CD4-positive, alpha-beta T cell treated with Interleukin-10 for 1 hour (primary cell): Measurements from ENCODE around the gene VPS33B.
"Not testable (repeated sequence)": the region's sequence is repeated elsewhere in the genome, so short reads cannot be mapped to it uniquely, and the experiment has no call there.

Experiments used
- DNase-seq: peaks from one replicate; pipeline ENCODE4 v3.0.0-alpha.2; 2020

VPS33B gene

GRCh38 chr15:91022075-91022831 lies at the start of gene VPS33B:
Gene VPS33B, minus strand, starts transcription at chr15:91022594. Its CDS starts 345 bp downstream, at chr15:91022249.
- peak; percentile 87 for DNase-seq

GRCh38 chr15:91072161-91072560 lies 49.8 kb upstream of the VPS33B start:
- no peak for DNase-seq

GRCh38 chr15:91070872-91071271 lies 48.5 kb upstream of the VPS33B start:
- DNase-seq = no peak

- no peak for DNase-seq
These were observed 46.6 kb upstream of the VPS33B start for GRCh38 chr15:91068966-91069365.

- no peak for DNase-seq
These were observed 46.0 kb upstream of the VPS33B start for GRCh38 chr15:91068436-91068835.

DNA sequence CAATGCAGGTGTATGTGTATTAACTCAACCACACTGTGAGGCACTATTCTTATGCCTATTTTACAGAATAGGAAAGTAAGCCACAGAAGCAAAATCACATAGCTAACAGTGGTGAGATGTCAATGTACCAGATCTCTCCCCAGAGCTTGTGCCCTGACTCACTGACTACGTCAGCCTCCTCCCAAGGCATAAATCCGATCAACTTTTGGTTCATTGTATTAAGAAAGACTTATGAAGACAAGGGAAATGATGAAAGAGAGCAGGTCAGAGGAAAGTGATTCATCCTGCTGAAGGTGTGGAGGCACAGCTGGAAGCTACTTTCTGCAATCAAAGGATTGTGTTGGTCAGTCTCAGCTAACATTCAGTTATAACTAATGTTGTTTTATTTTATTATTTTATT lies 44.6 kb upstream of the VPS33B start:
- DNase-seq = no peak

- DNase-seq = no peak
These were observed 43.1 kb upstream of the VPS33B start for GRCh38 chr15:91065505-91065904.

GRCh38 chr15:91061997-91062396 lies 39.6 kb upstream of the VPS33B start:
- no peak for DNase-seq

DNA sequence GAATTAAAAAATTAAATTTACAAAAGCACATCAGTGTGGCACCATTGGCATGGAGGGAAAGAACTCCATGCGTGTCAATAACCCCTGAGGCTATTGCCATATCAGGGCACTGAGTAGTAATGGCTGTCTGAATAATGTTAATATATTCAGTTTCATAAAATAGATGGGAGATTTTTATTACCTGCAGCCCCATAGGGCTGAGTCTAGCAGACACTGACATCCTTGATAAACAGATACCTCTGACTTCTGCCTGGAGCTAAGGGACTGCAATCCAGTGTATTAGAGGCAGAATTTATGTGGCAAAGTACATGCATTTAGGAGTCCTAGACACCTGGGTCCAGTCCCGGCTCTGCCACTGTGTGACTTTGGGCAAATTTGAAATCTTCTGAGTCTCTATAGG lies 38.8 kb upstream of the VPS33B start:
- DNase-seq = no peak

GRCh38 chr15:91055548-91056331 lies 33.3 kb upstream of the VPS33B start:
- peak; percentile 45 for DNase-seq

DNA sequence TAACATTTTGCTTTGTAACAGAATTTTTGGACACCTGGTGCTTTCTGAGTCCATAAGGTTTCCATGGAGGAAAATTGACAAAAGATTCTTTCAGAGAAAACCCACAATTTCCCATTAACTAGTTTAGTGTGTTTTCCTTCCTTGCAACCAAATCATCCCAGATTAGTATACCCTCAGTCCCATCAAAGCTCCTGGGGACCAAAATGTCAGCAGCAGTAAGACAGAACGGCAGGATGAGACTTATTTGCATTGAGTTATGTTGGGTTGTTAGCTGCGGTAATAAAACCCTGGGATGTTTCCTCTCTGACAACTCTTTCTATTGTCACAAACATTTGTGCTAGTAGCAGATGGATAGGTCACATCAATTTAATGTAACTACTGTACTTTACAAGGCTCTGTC lies 32.4 kb upstream of the VPS33B start:
- DNase-seq = no peak

GRCh38 chr15:91051248-91051647 lies 28.9 kb upstream of the VPS33B start:
- no peak for DNase-seq

GRCh38 chr15:91050128-91050455 lies 27.7 kb upstream of the VPS33B start:
- DNase-seq = no peak

DNA sequence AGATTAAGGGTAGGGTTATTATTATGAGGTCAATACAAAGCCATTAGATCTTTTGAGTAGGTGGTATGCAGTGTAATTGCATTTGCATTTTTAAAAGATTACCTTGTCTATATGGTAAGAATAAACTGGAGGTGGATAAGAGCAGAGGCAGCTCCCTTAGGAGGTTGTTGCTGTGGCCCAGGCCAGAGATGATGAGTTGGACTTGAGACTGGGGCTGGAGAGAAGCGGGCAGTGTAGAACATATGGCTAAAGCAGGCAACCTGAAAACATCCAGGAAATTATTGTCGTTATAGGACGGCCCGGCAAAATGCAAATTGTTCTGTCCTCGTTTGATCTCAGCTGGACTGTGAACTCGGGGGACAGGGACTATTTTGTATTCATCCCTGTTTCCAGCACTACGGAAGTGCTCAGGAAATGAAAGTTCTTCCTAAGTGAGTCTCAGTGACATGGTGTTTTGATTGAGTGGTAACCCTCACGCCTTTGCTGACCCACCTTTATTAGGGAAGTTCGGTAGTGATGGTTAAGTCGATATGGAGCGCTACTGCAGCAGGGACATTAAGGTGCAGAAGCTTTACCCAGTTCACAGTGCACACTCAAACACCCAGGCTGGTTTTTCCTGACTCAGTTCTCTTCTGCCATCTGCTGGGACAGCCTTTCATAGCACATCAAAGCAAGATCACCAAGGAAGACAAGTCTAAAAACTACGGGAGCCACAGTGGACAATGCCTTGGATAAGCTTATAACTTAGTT lies 27.2 kb upstream of the VPS33B start:
- DNase-seq = peak; percentile 76

- DNase-seq = peak; percentile 22
These were observed 25.3 kb upstream of the VPS33B start for GRCh38 chr15:91047545-91048199.

- DNase-seq = not testable (repeated sequence)
These were observed 23.7 kb upstream of the VPS33B start for GRCh38 chr15:91046056-91046455.

GRCh38 chr15:91045065-91045464 lies 22.7 kb upstream of the VPS33B start:
- DNase-seq = no peak

GRCh38 chr15:91043202-91043874 lies 20.9 kb upstream of the VPS33B start:
- no peak for DNase-seq

DNA sequence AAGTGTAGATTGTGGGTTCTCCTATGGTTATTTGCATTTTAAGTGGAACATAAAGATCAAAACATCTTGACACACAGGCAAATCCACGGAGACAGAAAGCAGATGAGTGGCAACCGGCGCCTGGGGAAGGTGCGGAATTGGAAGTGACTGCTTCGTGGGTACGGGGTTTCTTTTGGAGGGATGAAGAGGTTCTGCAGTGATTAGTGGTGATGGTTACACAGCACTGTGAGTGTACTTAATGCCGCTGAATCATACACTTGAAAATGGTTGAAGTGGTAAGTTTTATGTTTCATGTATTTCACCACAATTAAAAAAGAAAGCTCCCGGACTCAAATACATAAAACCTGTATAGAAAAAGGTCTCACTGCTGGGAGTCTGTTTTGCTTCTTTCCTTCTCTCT lies 18.5 kb upstream of the VPS33B start:
- no peak for DNase-seq

GRCh38 chr15:91039996-91040395 lies 17.6 kb upstream of the VPS33B start:
- DNase-seq = no peak

GRCh38 chr15:91032919-91033803 lies 10.8 kb upstream of the VPS33B start:
- DNase-seq = peak; percentile 66

- no peak for DNase-seq
These were observed 9.4 kb upstream of the VPS33B start for GRCh38 chr15:91031796-91032195.
